H1 (cell line): ENCODE measurements around the gene FFAR2.

Experiments used
- BRCA1 ChIP-seq: IDR thresholded peaks from 2 replicates; pipeline ENCODE4 v1.6.1; 2012; ENCODE audit warnings: low read depth, low read length, improper control_type of control experiment
- CHD7 ChIP-seq: fragments of 300-600 bp; sonication (generic); IDR thresholded peaks from 2 replicates; pipeline ENCODE4 v1.7.1; 2012; ENCODE audit warnings: low read length, moderate library complexity, mild to moderate bottlenecking, inconsistent platforms; ENCODE audit not compliant: insufficient replicate concordance
- CTCF ChIP-seq, 3 experiments: IDR thresholded peaks; 1 replicate in 2 of 3; 2 replicates in 1 of 3; pipeline versions ENCODE4 v1.5.1 to v1.6.1; 2011; ENCODE audit warnings: low read length in 3 of 3, mild to moderate bottlenecking in 3 of 3, inconsistent platforms in 2 of 3, low read depth in 1 of 3, moderate library complexity in 1 of 3; ENCODE audit not compliant: insufficient read depth in 1 of 3; ENCODE audit errors: control extremely low read depth in 1 of 3
- E2F6 ChIP-seq: IDR thresholded peaks from 2 replicates; pipeline ENCODE4 v1.6.1; 2012; ENCODE audit warnings: inconsistent platforms
- JUN ChIP-seq: IDR thresholded peaks from 2 replicates; pipeline ENCODE4 v1.6.1; 2011; ENCODE audit warnings: low read depth, mild to moderate bottlenecking, improper control_type of control experiment, low read length
- JUND ChIP-seq: IDR thresholded peaks from 2 replicates; pipeline ENCODE4 v1.6.1; 2011; ENCODE audit warnings: mild to moderate bottlenecking, improper control_type of control experiment, low read length
- MAX ChIP-seq: IDR thresholded peaks from 2 replicates; pipeline ENCODE4 v1.6.1; 2012; ENCODE audit warnings: inconsistent platforms
- NRF1 ChIP-seq: IDR thresholded peaks from 2 replicates; pipeline ENCODE4 v1.6.1; 2011; ENCODE audit warnings: mild to moderate bottlenecking, low read depth, low read length, improper control_type of control experiment
- POLR2A ChIP-seq, 2 experiments: IDR thresholded peaks; 1 replicate in 1 of 2; 2 replicates in 1 of 2; pipeline ENCODE4 v1.6.1; 2011; ENCODE audit warnings: low read depth in 2 of 2, low read length in 2 of 2, mild to moderate bottlenecking in 2 of 2; ENCODE audit errors: control extremely low read depth in 1 of 2
- POLR2AphosphoS5 ChIP-seq: IDR thresholded peaks from 2 replicates; pipeline ENCODE4 v1.6.1; 2011; ENCODE audit warnings: low read depth, low read length
- RNF2 ChIP-seq: fragments of 200-900, 300-1000 bp; sonication (generic); IDR thresholded peaks from 2 replicates; pipeline ENCODE4 v1.7.1; 2016; ENCODE audit warnings: borderline replicate concordance, low read depth, mild to moderate bottlenecking, antibody characterized with exemption, low read length; ENCODE audit not compliant: poor library complexity, severe bottlenecking; ENCODE audit errors: missing control alignments
- SIN3A ChIP-seq, 2 experiments: IDR thresholded peaks in 1 of 2; conservative IDR thresholded peaks in 1 of 2; 2 replicates each; pipeline ENCODE4 v1.6.1; 2011 to 2012; ENCODE audit warnings: low read length in 2 of 2, improper control_type of control experiment in 1 of 2, low read depth in 1 of 2, mild to moderate bottlenecking in 1 of 2
- SUZ12 ChIP-seq: fragments of 200-600 bp; sonication (generic); IDR thresholded peaks from 2 replicates; pipeline ENCODE4 v1.6.1; 2012; ENCODE audit warnings: mild to moderate bottlenecking, inconsistent platforms, low read length, moderate library complexity, mixed read lengths

- TF ChIP-seq E2F6 (peak; percentile 96), CTCF (IDR thresholded peaks at IDR 0.05; ENCODE audit: control extremely low read depth in 1 of 3, insufficient read depth in 1 of 3, low read depth in 1 of 3, low read length in 3 of 3) (no peak), MAX (peak; percentile 87), JUN (no peak), BRCA1 (no peak), POLR2AphosphoS5 (no peak), POLR2A (IDR thresholded peaks at IDR 0.05; ENCODE audit: control extremely low read depth in 1 of 2, low read depth in 2 of 2, low read length in 2 of 2) (no peak), RNF2 (no peak), SUZ12 (no peak), JUND (no peak), NRF1 (no peak), SIN3A (conservative IDR thresholded peaks at IDR 0.05 in 1 of 2, IDR thresholded peaks at IDR 0.05 in 1 of 2; ENCODE audit: low read depth in 1 of 2, low read length in 2 of 2) (no peak), CHD7 (no peak)
Observed at GRCh38 chr19:35474104-35474503, 26.0 kb downstream of the FFAR2 start.
